Activated CD4-positive, CD25-positive, alpha-beta regulatory T cell treated with anti-CD3 and anti-CD28 coated beads, Interleukin-2, amount 50 U/mL, for 72 hours (primary cell): ENCODE results near the gene ZNF71.
"Not testable (repeated sequence)": the region's sequence is repeated elsewhere in the genome, so short reads cannot be mapped to it uniquely, and the experiment has no call there.

ENCODE experiments used
- DNase-seq: peaks from one replicate; pipeline ENCODE4 v3.0.0; 2021

ZNF71 gene

GRCh38 chr19:56623006-56623405 is 27.9 kb downstream of the ZNF71 start:
- DNase-seq = no peak

GRCh38 chr19:56625708-56626107 is 30.6 kb downstream of the ZNF71 start:
- DNase-seq = no peak

DNA sequence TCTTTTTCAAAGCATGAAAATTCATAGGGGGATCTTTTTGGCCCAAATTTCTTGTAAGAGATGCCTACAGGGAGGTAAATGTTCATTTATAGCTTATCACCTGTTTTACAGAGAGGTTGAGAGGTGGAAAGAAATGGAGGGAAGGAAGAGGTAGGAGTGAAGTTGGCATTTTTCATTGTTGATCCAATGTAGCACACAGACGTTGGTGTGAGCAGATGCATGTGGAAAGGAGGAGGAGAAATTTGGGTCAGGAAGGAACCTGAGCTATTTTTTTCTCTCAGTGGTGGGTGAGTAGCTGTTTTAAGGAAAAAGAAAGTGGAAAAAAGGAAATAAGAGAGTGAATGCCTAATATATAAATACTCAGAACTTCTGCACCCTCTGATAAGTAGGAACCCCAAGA is 37.9 kb downstream of the ZNF71 start:
- no peak for DNase-seq

DNA sequence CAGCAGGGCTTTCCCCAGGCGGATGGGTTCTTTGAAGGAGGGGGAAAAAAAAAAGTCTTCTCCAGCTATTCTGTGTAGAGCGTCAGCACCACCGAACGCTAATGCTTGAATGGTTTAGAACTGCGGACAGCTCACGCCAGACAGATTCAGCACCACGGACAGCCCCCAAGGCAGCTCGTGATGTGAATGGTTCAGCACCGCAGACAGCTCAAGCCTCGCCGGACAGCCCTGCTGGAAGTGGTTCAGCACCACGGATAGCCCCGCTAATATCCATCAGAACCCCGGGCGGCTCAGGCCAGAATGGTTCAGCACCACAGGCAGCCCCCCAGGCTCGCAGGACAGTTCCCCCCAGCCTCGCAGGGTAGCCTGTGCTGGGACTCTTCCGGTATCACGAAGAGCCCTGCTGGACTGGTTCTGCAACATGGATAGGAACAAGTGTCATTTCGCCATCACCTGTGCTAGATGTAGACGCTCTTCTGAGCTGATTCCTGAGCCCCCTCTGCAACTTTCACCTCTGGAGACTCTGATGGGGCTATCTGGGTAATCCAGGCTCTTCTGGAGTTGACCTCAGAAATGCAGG is 43.0 kb downstream of the ZNF71 start:
- no peak for DNase-seq

DNA sequence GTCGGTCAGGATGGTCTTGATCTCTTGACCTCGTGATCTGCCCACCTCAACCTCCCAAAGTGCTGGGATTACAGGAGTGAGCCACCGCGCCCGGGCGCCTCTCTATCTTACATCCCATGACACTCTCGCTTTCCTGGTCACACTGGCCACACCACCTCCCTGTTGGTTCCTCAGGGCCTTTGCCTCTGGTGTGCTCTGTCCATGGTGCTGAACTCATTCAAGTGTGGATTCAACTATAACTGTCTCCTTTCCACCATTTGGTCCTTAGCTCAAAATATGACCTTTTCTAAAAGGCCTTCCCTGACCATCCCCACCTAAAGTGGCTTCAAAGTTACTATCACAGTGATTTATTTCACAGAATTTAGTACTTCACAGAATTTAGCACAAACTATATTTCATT is 44.1 kb downstream of the ZNF71 start:
- no peak for DNase-seq

- no peak for DNase-seq
Measured at GRCh38 chr19:56642711-56643459, 47.8 kb downstream of the ZNF71 start, which contains the start of gene SMIM17. SMIM17 (plus strand) TSS chr19:56643159; CDS start chr19:56645668, 2,509 bp downstream.

GRCh38 chr19:56643460-56643955 is 48.4 kb downstream of the ZNF71 start:
- no peak for DNase-seq

DNA sequence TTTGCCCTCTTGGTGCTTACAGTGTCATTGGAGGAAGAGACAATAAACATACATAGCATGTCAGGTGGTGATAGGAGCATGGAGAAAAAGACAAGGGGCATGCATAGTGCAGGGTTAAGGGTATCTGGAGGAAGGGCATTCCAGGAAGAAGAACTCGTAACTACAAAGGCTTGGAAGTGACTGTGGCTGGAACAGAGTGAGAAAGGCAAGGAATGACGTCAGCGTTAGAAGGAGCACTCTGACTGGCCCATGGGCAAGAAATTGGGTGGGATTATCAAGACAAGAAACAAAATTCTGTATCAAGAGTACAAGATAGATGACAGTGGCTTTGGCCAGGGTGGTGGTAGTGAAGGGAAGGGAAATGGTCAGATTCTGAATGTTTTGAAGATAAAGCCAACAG is 59.0 kb downstream of the ZNF71 start:
- no peak for DNase-seq

GRCh38 chr19:56660381-56661107 is 65.4 kb downstream of the ZNF71 start:
- no peak for DNase-seq

- DNase-seq = no peak
Measured at GRCh38 chr19:56661248-56661647, 66.1 kb downstream of the ZNF71 start.

GRCh38 chr19:56663931-56664500 is 68.9 kb downstream of the ZNF71 start:
- no peak for DNase-seq

GRCh38 chr19:56664511-56664910 is 69.4 kb downstream of the ZNF71 start:
- no peak for DNase-seq

- no peak for DNase-seq
Measured at GRCh38 chr19:56667311-56667870, 72.3 kb downstream of the ZNF71 start.

DNA sequence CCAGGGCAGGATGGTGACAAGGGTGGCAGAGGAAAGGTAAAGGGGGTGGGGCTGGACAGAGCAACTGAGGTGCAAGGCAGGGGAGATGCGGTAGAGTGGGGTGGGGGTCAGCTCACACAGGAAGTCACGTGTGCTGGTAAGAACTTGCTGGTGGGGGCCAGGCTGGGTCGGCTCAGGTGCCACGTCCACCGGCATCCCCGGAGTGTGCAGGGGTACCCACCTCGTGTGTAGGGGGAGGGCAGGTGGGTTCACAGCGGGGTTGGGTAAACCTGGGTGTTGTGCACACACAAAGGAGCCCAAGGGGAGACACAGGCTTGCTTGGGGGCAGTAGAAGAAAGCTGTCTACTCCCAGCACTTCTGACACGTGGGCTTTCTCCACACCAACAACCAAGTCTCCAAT is 73.6 kb downstream of the ZNF71 start:
- DNase-seq = no peak

GRCh38 chr19:56670401-56670960 is 75.4 kb downstream of the ZNF71 start:
- DNase-seq = no peak

- no peak for DNase-seq
Measured at GRCh38 chr19:56670961-56671612, 76.0 kb downstream of the ZNF71 start.

GRCh38 chr19:56671613-56671994 is 76.5 kb downstream of the ZNF71 start, which contains the start of gene ZNF835:
ZNF835 (minus strand) TSS chr19:56671757; CDS start chr19:56665198, 6,559 bp downstream.
- peak; percentile 77 for DNase-seq

- not testable (repeated sequence) for DNase-seq
Measured at GRCh38 chr19:56672610-56673009, 77.5 kb downstream of the ZNF71 start.
